ENCODE data around the gene SKAP1.
A peak's percentile ranks its signal among the peaks of the same experiment; 100 is the strongest.

SKAP1 gene

DNA sequence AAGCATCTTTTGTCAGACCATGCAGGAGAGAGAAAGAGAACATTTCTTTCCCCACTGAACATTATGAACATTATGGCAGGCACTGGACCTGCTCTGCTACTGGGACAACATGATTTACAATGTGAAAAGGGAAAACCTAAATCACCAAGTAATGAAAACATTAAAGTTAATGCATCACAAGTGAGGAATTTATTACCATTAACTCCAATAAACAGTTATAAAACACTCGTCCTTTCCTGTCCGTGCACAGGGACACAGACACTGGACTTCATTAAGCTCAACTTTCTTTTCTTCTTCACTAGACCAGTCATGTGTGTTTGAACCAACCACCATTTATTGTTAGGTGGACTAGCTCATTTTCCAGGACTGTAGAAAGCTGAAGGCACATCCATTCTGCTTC is 227.1 kb downstream of the SKAP1 start:
- H3K9me3 Mint-ChIP-seq: no peaks in the 10 kb centered on the region
- H3K36me3 Mint-ChIP-seq (ENCODE audit: low read depth): no peaks in the 10 kb centered on the region
- peaks cover 9% of the 10 kb centered on the region for H3K27me3 Mint-ChIP-seq (ENCODE audit: low read depth, poor library complexity)
- no peak for DNase-seq
- peaks cover 60% of the 10 kb centered on the region for H3K4me1 Mint-ChIP-seq
- TF ChIP-seq, protein P1, sequence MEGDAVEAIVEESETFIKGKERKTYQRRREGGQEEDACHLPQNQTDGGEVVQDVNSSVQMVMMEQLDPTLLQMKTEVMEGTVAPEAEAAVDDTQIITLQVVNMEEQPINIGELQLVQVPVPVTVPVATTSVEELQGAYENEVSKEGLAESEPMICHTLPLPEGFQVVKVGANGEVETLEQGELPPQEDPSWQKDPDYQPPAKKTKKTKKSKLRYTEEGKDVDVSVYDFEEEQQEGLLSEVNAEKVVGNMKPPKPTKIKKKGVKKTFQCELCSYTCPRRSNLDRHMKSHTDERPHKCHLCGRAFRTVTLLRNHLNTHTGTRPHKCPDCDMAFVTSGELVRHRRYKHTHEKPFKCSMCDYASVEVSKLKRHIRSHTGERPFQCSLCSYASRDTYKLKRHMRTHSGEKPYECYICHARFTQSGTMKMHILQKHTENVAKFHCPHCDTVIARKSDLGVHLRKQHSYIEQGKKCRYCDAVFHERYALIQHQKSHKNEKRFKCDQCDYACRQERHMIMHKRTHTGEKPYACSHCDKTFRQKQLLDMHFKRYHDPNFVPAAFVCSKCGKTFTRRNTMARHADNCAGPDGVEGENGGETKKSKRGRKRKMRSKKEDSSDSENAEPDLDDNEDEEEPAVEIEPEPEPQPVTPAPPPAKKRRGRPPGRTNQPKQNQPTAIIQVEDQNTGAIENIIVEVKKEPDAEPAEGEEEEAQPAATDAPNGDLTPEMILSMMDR (IDR thresholded peaks at IDR 0.05): no peak
- H3K4me3 Mint-ChIP-seq: no peak overlapping the region
- peak overlapping the region; percentile 77 for H3K27ac Mint-ChIP-seq

DNA sequence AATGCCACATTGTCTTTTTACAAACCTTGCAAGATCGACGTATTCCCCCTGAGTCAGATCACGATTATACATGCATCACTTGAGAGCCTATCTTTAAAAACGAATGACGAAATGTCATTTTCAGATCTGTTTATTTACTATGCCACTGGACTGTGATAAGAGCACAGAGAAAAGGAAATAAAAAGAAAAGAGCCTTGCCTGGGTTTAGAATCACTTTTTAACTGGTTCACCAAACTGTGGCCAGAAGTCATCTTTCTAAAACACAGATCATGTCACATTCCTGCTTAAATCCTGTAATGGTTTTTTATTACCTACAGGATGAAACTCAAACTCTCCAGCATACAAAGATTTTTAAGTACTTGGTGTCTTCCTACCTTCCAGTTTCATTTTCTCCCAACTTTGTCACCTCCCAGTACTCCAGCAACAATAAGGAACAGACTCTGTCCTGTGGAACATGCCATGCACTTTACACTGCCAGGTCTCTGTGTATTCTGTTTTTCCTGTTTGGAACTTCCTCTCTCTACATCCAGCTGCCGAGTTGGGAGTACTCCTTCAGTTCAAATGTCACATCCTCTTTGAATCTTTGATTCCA is 231.0 kb downstream of the SKAP1 start:
- H3K36me3 Mint-ChIP-seq (ENCODE audit: low read depth): no peaks in the 10 kb centered on the region
- H3K9me3 Mint-ChIP-seq: no peaks in the 10 kb centered on the region
- peaks cover 12% of the 10 kb centered on the region for H3K27me3 Mint-ChIP-seq (ENCODE audit: low read depth, poor library complexity)
- H3K4me3 Mint-ChIP-seq: no peak overlapping the region
- H3K4me1 Mint-ChIP-seq: peaks cover 62% of the 10 kb centered on the region
- peak overlapping the region; percentile 0 for H3K27ac Mint-ChIP-seq
- TF ChIP-seq, protein P1 (IDR thresholded peaks at IDR 0.05): no peak
- DNase-seq: no peak

DNA sequence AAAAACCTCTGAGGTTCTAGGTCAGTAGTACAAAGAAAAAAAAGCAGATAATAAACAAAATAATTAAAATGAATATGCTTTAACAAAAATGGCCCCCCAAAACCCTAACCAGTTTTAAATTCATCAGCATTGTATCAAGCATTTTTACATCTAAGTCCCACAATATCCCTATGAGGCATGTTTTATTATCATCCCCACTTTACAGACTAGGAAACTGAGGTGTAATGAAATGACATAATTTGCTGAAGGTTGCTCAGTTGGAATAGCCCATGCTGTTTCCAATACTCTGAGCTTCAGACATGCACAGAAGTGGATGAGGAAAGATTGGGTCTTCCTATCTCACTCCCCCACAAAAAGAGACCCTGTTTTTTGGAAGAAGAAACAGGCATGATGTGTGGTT is 234.1 kb downstream of the SKAP1 start:
- Mint-ChIP-seq H3K4me3 (no peak overlapping the region), H3K9me3 (no peaks in the 10 kb centered on the region), H3K4me1 (peaks cover 63% of the 10 kb centered on the region), H3K27me3 (ENCODE audit: low read depth, poor library complexity) (peaks cover 5% of the 10 kb centered on the region), H3K36me3 (ENCODE audit: low read depth) (no peaks in the 10 kb centered on the region), H3K27ac (no peak overlapping the region)
- TF ChIP-seq, protein P1 (IDR thresholded peaks at IDR 0.05): no peak
- DNase-seq: no peak

DNA sequence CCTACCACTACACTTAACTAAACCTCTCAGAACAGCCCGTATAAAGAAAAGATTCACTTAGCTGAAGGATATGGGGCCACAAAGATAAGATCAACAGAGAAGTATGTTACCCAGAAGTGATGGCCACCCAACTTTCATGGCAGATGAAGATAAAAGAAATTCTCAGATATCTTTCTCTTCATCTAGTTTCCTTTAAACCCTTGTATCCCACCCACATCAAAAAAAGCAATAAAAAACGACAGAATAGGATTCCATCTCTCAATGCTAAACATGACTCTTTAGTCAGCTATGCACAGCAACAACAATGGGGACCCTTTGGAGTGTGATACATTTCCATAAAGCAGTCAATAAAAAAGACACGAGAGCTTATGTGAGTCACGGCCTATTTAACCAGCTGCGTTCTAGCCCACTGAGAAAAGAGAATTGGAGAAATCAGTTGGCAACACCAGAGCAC is 235.9 kb downstream of the SKAP1 start:
- Mint-ChIP-seq H3K27ac (no peak overlapping the region), H3K4me1 (peaks cover 56% of the 10 kb centered on the region), H3K36me3 (ENCODE audit: low read depth) (no peaks in the 10 kb centered on the region), H3K27me3 (ENCODE audit: low read depth, poor library complexity) (peaks cover 4% of the 10 kb centered on the region), H3K4me3 (no peak overlapping the region), H3K9me3 (no peaks in the 10 kb centered on the region)
- no peak for DNase-seq
- TF ChIP-seq, protein P1 (IDR thresholded peaks at IDR 0.05): no peak

DNA sequence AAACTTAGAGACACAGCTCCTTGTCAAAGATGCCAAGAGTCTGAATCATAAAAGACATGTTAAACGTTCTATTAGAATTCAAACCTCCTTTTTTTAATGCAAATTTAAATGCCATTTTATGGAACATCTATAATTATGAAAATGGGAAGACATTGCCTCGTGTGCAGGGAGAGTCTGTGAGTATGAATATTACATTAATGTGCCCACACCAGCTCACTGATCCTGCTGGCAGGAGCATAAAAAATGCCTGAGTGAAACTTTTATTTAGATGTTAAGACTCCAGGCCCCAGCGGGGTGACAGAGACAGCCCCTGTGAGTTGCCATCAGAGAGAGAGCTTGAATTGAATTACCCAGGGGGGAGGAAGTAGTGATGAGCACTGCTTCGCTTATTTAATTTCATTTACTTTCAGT is 237.7 kb downstream of the SKAP1 start:
- TF ChIP-seq, protein P1 (IDR thresholded peaks at IDR 0.05): no peak
- Mint-ChIP-seq H3K4me1 (peaks cover 61% of the 10 kb centered on the region), H3K36me3 (ENCODE audit: low read depth) (peaks cover 3% of the 10 kb centered on the region), H3K27me3 (ENCODE audit: low read depth, poor library complexity) (peaks cover 5% of the 10 kb centered on the region), H3K27ac (no peak overlapping the region), H3K4me3 (no peak overlapping the region), H3K9me3 (no peaks in the 10 kb centered on the region)
- DNase-seq: no peak

DNA sequence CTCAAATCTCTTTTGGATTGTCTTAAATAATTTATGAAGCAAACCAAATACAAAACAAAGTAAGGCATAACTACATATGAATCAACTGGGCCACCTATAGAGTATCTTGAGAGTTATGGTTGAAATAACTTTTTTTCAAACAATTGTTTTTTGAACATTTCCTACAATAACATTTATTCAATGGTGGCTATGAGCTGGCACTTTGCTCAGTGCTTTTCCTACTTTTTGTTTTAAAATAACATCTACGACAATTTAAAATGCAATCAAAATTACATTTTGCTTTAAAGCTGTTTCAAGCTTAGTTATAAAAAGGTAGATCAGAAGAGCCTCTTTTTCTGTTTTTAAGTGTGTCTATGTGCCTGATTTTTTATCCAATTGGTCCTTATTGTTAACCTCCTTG is 238.7 kb downstream of the SKAP1 start:
- Mint-ChIP-seq H3K27ac (peak overlapping the region; percentile 31), H3K36me3 (ENCODE audit: low read depth) (peaks cover 3% of the 10 kb centered on the region), H3K27me3 (ENCODE audit: low read depth, poor library complexity) (peaks cover 2% of the 10 kb centered on the region), H3K9me3 (no peaks in the 10 kb centered on the region), H3K4me3 (no peak overlapping the region), H3K4me1 (peaks cover 69% of the 10 kb centered on the region)
- TF ChIP-seq, protein P1 (IDR thresholded peaks at IDR 0.05): no peak
- DNase-seq: no peak

All from nephron progenitor cell (in vitro differentiated cells).